HepG2 (cell line): Measurements from ENCODE around the gene RREB1. TPM values are rescaled to one million over a fixed set of nuclear protein-coding genes. Genes with fewer than 3 reads are reported as not detected.

ENCODE experiments used
- ATAC-seq: fragments of 200-7000 bp; cut with Tn5 transposase; 3 replicates; pipeline ENCODE4 v1.9.1; 2020; ENCODE audit warnings: mild to moderate bottlenecking, moderate library complexity
- BruUV-seq: library from RNA; stranded (reverse); fragments of 400-500 nt; replicated peaks from 2 replicates; lab custom pipeline; 2021; lab: Mats Ljungman, UMichigan
- CTCF ChIA-PET: fragments of 300-600 bp; formaldehyde crosslinking; extraction: SDS; loops from one replicate; lab custom pipeline; 2021; ENCODE audit warnings: low total read pairs, inconsistent platforms, low intra/inter-chr PET ratio; lab: Yijun Ruan, JAX
- POLR2A ChIA-PET: fragments of 350-600 bp; sonication (Branson Sonifier 250); formaldehyde crosslinking; loops from one replicate; lab custom pipeline; 2020; ENCODE audit warnings: antibody characterized with exemption, inconsistent platforms; lab: Yijun Ruan, JAX
- DNase-seq: peaks from one replicate; pipeline ENCODE4 v3.0.0-alpha.2; 2015; ENCODE audit warnings: low spot score
- FAIRE-seq: peaks from 3 replicates; lab custom pipeline; 2011; peaks lifted over from hg19 to GRCh38; lab: Jason Lieb, UNC
- H2AFZ ChIP-seq: one replicate; pipeline ENCODE4 v1.6.1; 2011; ENCODE audit warnings: low read length, inconsistent platforms
- H3K27ac ChIP-seq: fragments of 300-600 bp; 3 replicates; pipeline ENCODE4 v1.8.0; 2011; ENCODE audit warnings: mixed run types, mild to moderate bottlenecking, mixed read lengths, low read length, inconsistent platforms; ENCODE audit not compliant: insufficient read depth; ENCODE audit errors: extremely low read length
- H3K27me3 ChIP-seq, 2 experiments: fragments of 200-600 bp in 1 of 2; 2 replicates in 1 of 2; 3 replicates in 1 of 2; pipeline versions ENCODE4 v1.6.0 to v1.8.0; 2011; ENCODE audit warnings: low read length in 2 of 2, mild to moderate bottlenecking in 2 of 2, moderate library complexity in 2 of 2, inconsistent platforms in 1 of 2; ENCODE audit not compliant: insufficient read depth in 2 of 2, control insufficient read depth in 1 of 2
- H3K36me3 ChIP-seq, 2 experiments: fragments of 200-600 bp in 1 of 2; replicated peaks in 1 of 2; 2 replicates in 1 of 2; 3 replicates in 1 of 2; pipeline versions ENCODE4 v1.5.1 to v1.8.0; 2011; ENCODE audit warnings: low read length in 2 of 2, inconsistent platforms in 1 of 2; ENCODE audit not compliant: insufficient read depth in 2 of 2, control insufficient read depth in 1 of 2
- H3K4me1 ChIP-seq: 2 replicates; pipeline ENCODE4 v1.5.1; 2012; ENCODE audit warnings: low read length, inconsistent platforms; ENCODE audit not compliant: insufficient read depth
- H3K4me2 ChIP-seq: 2 replicates; pipeline ENCODE4 v1.6.0; 2011; ENCODE audit warnings: low read depth, low read length, inconsistent platforms
- H3K4me3 ChIP-seq, 3 experiments: fragments of 200-600 bp in 1 of 3; sonication (generic), shearing (Covaris generic) in 1 of 3; replicated peaks in 1 of 3; 2 replicates each; pipeline ENCODE4 v1.5.1; 2011 to 2016; ENCODE audit warnings: low read length in 3 of 3, inconsistent platforms in 2 of 3, low read depth in 2 of 3, mild to moderate bottlenecking in 2 of 3, control low read depth in 1 of 3, mixed read lengths in 1 of 3; ENCODE audit not compliant: insufficient read depth in 1 of 3
- H3K79me2 ChIP-seq: one replicate; pipeline ENCODE4 v1.6.1; 2011; ENCODE audit warnings: low read length, inconsistent platforms; ENCODE audit not compliant: insufficient read depth
- H3K9ac ChIP-seq: 2 replicates; pipeline ENCODE4 v1.6.0; 2011; ENCODE audit warnings: mild to moderate bottlenecking, low read depth, low read length, inconsistent platforms; ENCODE audit not compliant: insufficient read depth
- H3K9me3 ChIP-seq: 2 replicates; pipeline ENCODE4 v1.5.1; 2012; ENCODE audit warnings: mild to moderate bottlenecking, low read length
- H4K20me1 ChIP-seq: 2 replicates; pipeline ENCODE4 v1.6.0; 2011; ENCODE audit warnings: inconsistent platforms, mild to moderate bottlenecking, low read length, moderate library complexity; ENCODE audit not compliant: insufficient read depth
- ARHGAP35 ChIP-seq: sonication (generic); formaldehyde crosslinking; IDR thresholded peaks from 2 replicates; pipeline ENCODE4 v1.9.0; 2022; ENCODE audit warnings: mild to moderate bottlenecking, inconsistent platforms, moderate library complexity, missing genetic modification reagents, borderline replicate concordance
- ELF1 ChIP-seq: sonication (generic); formaldehyde crosslinking; IDR thresholded peaks from 2 replicates; pipeline ENCODE4 v1.4.0; 2020; ENCODE audit warnings: missing genetic modification reagents
- GTF3A ChIP-seq: sonication (generic); formaldehyde crosslinking; conservative IDR thresholded peaks from 2 replicates; pipeline ENCODE4 v1.4.0; 2020; ENCODE audit warnings: mild to moderate bottlenecking, missing genetic modification reagents
- HES4 ChIP-seq: sonication (generic); formaldehyde crosslinking; IDR thresholded peaks from 2 replicates; pipeline ENCODE4 v1.9.0; 2021; ENCODE audit warnings: mild to moderate bottlenecking, missing genetic modification reagents, borderline replicate concordance
- HNRNPK ChIP-seq: fragments of 200-400 bp; formaldehyde crosslinking; IDR thresholded peaks from 2 replicates; pipeline ENCODE4 v1.6.1; 2018; ENCODE audit warnings: low read length, low read depth, moderate library complexity, mild to moderate bottlenecking; ENCODE audit not compliant: poor library complexity, severe bottlenecking
- KAT8 ChIP-seq: IDR thresholded peaks from 2 replicates; pipeline ENCODE4 v1.6.1; 2016; ENCODE audit warnings: missing genetic modification reagents, missing compliant biosample characterization
- KDM5B ChIP-seq: sonication (generic); formaldehyde crosslinking; IDR thresholded peaks from 2 replicates; pipeline ENCODE4 v1.4.0; 2020; ENCODE audit warnings: missing genetic modification reagents, mild to moderate bottlenecking, borderline replicate concordance
- LBX2 ChIP-seq: sonication (generic); formaldehyde crosslinking; IDR thresholded peaks from 2 replicates; pipeline ENCODE4 v1.5.0; 2020; ENCODE audit warnings: missing genetic modification reagents, mild to moderate bottlenecking, borderline replicate concordance
- MAF1 ChIP-seq: sonication (generic); formaldehyde crosslinking; IDR thresholded peaks from 2 replicates; pipeline ENCODE4 v1.5.0; 2020; ENCODE audit warnings: missing genetic modification reagents, borderline replicate concordance
- MXD4 ChIP-seq: IDR thresholded peaks from 2 replicates; pipeline ENCODE4 v1.6.1; 2016; ENCODE audit warnings: mild to moderate bottlenecking, missing biosample characterization, missing genetic modification reagents
- SOX6 ChIP-seq, 2 experiments: fragments of 450-650 bp in 1 of 2; sonication (generic) in 1 of 2; formaldehyde crosslinking in 1 of 2; IDR thresholded peaks; 2 replicates each; pipeline versions ENCODE4 v1.4.0 to v1.6.1; 2017 to 2020; ENCODE audit warnings: antibody characterized with exemption in 1 of 2, mild to moderate bottlenecking in 1 of 2, missing genetic modification reagents in 1 of 2
- TARDBP ChIP-seq: sonication (generic); formaldehyde crosslinking; IDR thresholded peaks from 2 replicates; pipeline ENCODE4 v1.8.0; 2022; ENCODE audit warnings: mild to moderate bottlenecking, missing genetic modification reagents
- TEAD3 ChIP-seq: optimal IDR thresholded peaks from 2 replicates; pipeline ENCODE3; 2016; ENCODE audit warnings: borderline replicate concordance
- ZFP62 ChIP-seq: sonication (generic); formaldehyde crosslinking; IDR thresholded peaks from 2 replicates; pipeline ENCODE4 v1.4.0; 2020; ENCODE audit warnings: missing genetic modification reagents
- ZNF639 ChIP-seq: conservative IDR thresholded peaks from 2 replicates; pipeline ENCODE4 v1.6.1; 2018; ENCODE audit warnings: missing genetic modification reagents
- WGBS: methylation state at CpG from one replicate; pipeline ENCODE4 v1.1.6; 2017; ENCODE audit warnings: low lambda C conversion rate; 5-methylcytosine and 5-hydroxymethylcytosine counted together
- in situ Hi-C: cut with HindIII; loops from 2 replicates; pipeline ENCODE4 v1.10.0; 2017; ENCODE audit warnings: low pct_unique_long_range_greater_than_20kb; ENCODE audit not compliant: extremely low pct_ligation_motif_present
- intact Hi-C: fragments of 100-400 bp; cut with micrococcal nuclease; formaldehyde crosslinking; loops from one replicate; pipeline ENCODE4 v1.10.0; 2022; ENCODE audit not compliant: unreplicated experiment
- polyA plus RNA-seq, 8 experiments: library from polyadenylated mRNA; depleted of rRNA in 3 of 8; stranded (reverse) in 7 of 8; unstranded in 1 of 8; fragments of >200 nt; fragmentation: Illumina TruSeq in 4 of 8; extraction: Trizol in 4 of 8; gene quantifications; 2 replicates each; pipeline versions ENCODE4 v1.2.1 to v1.2.3, GENCODE V29; 2011 to 2016; ENCODE audit warnings: low read depth in 4 of 8, missing spikeins in 1 of 8, mixed read lengths in 1 of 8; ENCODE audit not compliant: insufficient read depth in 1 of 8
- total RNA-seq, 5 experiments: library from RNA; depleted of rRNA; stranded (reverse); fragments of >200 nt; fragmentation: Illumina TruSeq; extraction: Trizol; gene quantifications; 2 replicates each; pipeline ENCODE4 v1.2.3, GENCODE V29; 2016; ENCODE audit warnings: low read depth in 1 of 5
- TF ChIP-seq, protein P1 (sequence below): sonication (generic); formaldehyde crosslinking; IDR thresholded peaks from 2 replicates; pipeline ENCODE4 v1.4.0; 2020; ENCODE audit warnings: low read depth, mild to moderate bottlenecking, missing genetic modification reagents

Gene RREB1
- total and polyA plus RNA-seq, 2 of the 13 experiments (the other 11 are each of a cell fraction or from before 2014, with no cell fraction given): 6.1 to 23.2 TPM

GRCh38 chr6:7124636-7125035, 16.9 kb downstream of the RREB1 start:
- no peaks in the 10 kb centered on the region for H3K9me3 ChIP-seq
- peaks cover 97% of the 10 kb centered on the region for H3K79me2 ChIP-seq
- no peak overlapping the region for H3K4me3 ChIP-seq
- FAIRE-seq: peak; percentile 21
- CTCF ChIA-PET: no interaction called here
- in situ Hi-C loops: no loop called here
- H4K20me1 ChIP-seq: peaks cover 77% of the 10 kb centered on the region
- H2AFZ ChIP-seq: no peak overlapping the region
- H3K4me1 ChIP-seq: peaks cover 55% of the 10 kb centered on the region
- peak; percentile 20 for TF ChIP-seq TEAD3 (CRISPR knock-in tag)
- no peak for TF ChIP-seq KAT8 (CRISPR knock-in tag)
- no peak for TF ChIP-seq ELF1 (CRISPR knock-in tag)
- TF ChIP-seq HES4 (CRISPR knock-in tag): no peak
- TF ChIP-seq MXD4: no peak
- TF ChIP-seq, all 625 proteins: peak for 1
- peak overlapping the region; percentile 15 for H3K27ac ChIP-seq
- no peak for DNase-seq
- peak; percentile 15; the same call in 2 of the 3 replicates for ATAC-seq
- intact Hi-C loops: no loop called here
- no peak overlapping the region for H3K4me2 ChIP-seq
- peaks cover 3 to 53% of the 10 kb centered on the region in 2 experiments; a peak in 4 of 5 replicates for H3K36me3 ChIP-seq
- WGBS: 68% methylated on average over 2 of the region's 2 CpGs
- POLR2A ChIA-PET: interaction anchor here (1.3 kb wide), 1 partner anchor 17 kb away, joined by 3 read pairs; the partner anchor contains the start of gene RREB1
- BruUV-seq: no TSS peak
- H3K27me3 ChIP-seq: no peaks in the 10 kb centered on the region
- H3K9ac ChIP-seq: no peak overlapping the region

GRCh38 chr6:7125290-7125689, 17.5 kb downstream of the RREB1 start:
- ChIA-PET POLR2A (no interaction called here), CTCF (no interaction called here)
- in situ Hi-C loops (no loop called here), intact Hi-C loops (no loop called here)
- WGBS: 100% methylated on average over 1 of the region's 1 CpG
- Histone ChIP-seq H4K20me1 (peaks cover 77% of the 10 kb centered on the region), H3K4me1 (peaks cover 61% of the 10 kb centered on the region), H3K9ac (no peak overlapping the region), H3K4me2 (no peak overlapping the region), H3K79me2 (peaks cover 97% of the 10 kb centered on the region), H3K27ac (peak overlapping the region; percentile 15), H3K27me3 (no peaks in the 10 kb centered on the region), H3K36me3 (peaks cover 3 to 50% of the 10 kb centered on the region in 2 experiments; a peak in 4 of 5 replicates), H3K4me3 (no peak overlapping the region), H2AFZ (no peak overlapping the region), H3K9me3 (no peaks in the 10 kb centered on the region)
- DNase-seq: no peak
- no peak for ATAC-seq
- FAIRE-seq: no peak
- BruUV-seq: no TSS peak
- TF ChIP-seq HNRNPK: no peak
- no peak for TF ChIP-seq SOX6 (IDR thresholded peaks at IDR 0.05)
- no peak for TF ChIP-seq SOX6 (CRISPR knock-in tag; IDR thresholded peaks at IDR 0.05)
- no peak for TF ChIP-seq ZNF639 (CRISPR knock-in tag)
- TF ChIP-seq ZFP62 (CRISPR knock-in tag): no peak
- TF ChIP-seq, protein P1, sequence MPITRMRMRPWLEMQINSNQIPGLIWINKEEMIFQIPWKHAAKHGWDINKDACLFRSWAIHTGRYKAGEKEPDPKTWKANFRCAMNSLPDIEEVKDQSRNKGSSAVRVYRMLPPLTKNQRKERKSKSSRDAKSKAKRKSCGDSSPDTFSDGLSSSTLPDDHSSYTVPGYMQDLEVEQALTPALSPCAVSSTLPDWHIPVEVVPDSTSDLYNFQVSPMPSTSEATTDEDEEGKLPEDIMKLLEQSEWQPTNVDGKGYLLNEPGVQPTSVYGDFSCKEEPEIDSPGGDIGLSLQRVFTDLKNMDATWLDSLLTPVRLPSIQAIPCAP (CRISPR knock-in tag): no peak
- TF ChIP-seq ARHGAP35: no peak
- no peak for TF ChIP-seq KDM5B (CRISPR knock-in tag)
- TF ChIP-seq LBX2 (CRISPR knock-in tag): no peak
- TF ChIP-seq TARDBP (CRISPR knock-in tag): no peak
- TF ChIP-seq MAF1 (CRISPR knock-in tag): no peak
- TF ChIP-seq GTF3A (CRISPR knock-in tag): no peak
